GM19397 (cell line): ENCODE measurements around the gene SPRR1A.
"Not testable (repeated sequence)": the region's sequence is repeated elsewhere in the genome, so short reads cannot be mapped to it uniquely, and the experiment has no call there.

Experiments
- ATAC-seq: cut with Tn5 transposase; IDR thresholded peaks from one replicate; pipeline ENCODE4 v1.9.1; 2021; ENCODE audit warnings: mild to moderate bottlenecking, moderate library complexity; ENCODE audit not compliant: unreplicated experiment

The SPRR1A gene

DNA sequence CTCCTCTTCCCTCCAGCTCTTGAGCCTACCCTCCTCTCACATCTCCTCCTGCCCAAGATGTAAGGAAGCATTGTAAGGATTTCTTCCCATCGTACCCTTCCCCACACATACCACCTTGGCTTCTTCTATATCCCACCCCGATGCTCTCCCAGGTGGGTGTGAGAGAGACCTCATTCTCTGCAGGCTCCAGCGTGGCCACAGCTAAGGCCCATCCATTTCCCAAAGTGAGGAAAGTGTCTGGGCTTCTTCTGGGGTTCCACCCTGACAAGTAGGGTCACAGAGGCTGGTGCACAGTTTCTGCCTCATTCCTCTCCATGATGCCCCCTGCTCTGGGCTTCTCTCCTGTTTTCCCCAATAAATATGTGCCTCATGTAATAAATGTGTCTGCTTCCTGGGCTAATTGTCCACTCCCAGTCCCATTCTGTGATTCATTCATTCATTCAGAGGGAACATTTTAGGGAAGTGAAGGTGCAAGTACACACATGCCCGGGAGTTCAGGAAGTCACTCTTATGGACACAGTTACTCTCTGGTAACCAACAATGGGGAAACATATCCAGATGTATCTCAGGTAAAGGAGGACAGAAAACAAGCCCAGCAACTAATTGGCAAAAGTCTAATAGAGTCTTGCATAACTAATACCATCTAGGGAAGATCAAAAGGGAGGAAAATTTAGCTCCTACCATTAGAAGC lies 11.5 kb upstream of the SPRR1A start:
- ATAC-seq: no peak

DNA sequence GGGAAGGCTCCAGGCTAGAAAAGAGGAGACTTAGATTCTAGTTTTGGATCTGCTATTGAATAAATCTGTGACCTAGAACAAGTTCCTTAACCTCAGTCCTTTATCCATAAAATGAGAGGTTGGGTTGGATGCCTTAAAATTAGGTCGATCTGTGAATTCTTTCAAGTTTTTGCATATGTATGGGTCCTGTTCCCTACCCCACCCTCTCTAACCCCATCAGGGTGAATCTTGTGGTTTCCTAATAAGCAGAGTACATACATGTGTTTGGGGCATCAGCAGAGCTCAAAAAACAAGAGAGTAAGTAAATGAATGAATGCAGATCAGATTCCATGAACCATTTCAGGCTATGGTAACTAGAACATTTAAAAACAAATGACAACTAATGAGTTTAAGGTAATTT lies 7.2 kb upstream of the SPRR1A start:
- no peak for ATAC-seq

GRCh38 chr1:152977614-152978013 lies 6.3 kb upstream of the SPRR1A start:
- ATAC-seq: no peak

DNA sequence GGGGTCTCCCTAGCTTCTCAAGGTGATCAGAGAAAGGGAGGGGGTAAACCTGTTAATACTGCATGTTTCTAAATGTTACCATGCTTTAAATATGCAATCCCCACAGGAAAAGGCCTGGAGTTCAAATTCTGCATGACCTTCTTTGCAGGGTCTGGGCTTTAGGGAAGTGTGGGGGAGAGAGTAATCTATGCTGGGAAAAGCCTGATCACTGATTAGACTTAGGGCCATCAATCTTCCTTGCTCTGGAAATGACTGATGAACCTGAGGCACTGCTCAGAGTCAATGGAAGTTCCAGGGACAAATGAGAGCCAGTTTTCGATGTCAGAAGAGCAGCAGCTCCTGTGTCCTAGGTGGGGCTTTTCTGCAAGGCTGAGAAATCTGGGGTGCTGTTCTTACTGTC lies 3.2 kb upstream of the SPRR1A start:
- ATAC-seq: no peak

DNA sequence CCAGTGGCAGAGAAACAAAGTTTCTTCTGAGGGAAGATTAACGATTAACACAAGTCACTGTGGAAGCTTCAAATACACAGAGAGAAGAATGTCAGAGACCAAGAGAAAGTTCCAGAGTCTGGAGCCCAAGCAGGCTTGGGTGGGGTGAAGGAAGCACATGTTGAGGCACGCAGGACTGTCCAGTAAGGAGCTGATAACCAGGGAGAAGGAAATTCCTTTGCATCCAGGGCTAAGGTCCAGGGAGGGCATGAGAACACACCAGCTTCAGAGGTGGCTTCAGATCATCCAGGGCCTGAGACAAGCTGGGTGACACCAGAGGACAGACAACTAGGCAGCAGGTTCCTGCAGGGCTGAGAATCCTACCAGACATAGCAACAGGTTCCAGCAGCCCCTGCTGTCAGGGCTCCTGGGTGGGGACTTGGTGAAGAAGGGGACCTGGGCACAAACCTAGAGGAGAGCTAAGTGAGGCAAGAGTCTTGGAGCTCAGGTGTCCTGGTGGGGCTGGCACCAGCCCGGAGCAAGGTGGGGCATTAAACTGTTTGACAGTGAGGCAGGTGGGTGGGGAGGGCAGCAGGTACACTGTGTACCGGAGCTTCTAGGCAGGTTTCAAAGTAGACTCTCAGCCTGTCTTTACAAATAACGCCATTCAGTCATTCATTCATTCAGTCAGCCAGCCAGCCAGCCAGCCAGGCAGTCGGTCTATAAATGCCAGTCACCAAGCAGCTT lies 2.6 kb upstream of the SPRR1A start:
- ATAC-seq: no peak

DNA sequence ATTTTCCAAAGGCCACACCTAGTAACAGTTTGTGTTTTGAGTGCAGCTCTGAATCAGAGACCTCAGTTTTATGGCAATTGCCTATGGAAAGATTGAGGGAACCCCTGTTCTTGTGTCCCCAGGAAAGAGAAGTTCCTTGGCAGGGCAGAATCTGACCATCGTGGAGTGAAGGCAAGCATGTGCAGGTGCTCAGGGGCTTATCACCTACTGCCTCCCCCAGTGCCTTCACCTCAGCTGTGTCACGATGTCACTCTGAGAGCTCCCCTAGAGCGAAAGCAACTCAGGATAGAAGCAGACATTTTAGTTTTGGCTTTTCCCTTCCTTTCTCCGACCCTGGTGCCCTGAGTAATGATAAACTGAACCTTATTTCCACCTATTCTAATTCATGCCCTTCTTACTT lies 1.8 kb upstream of the SPRR1A start:
- no peak for ATAC-seq

DNA sequence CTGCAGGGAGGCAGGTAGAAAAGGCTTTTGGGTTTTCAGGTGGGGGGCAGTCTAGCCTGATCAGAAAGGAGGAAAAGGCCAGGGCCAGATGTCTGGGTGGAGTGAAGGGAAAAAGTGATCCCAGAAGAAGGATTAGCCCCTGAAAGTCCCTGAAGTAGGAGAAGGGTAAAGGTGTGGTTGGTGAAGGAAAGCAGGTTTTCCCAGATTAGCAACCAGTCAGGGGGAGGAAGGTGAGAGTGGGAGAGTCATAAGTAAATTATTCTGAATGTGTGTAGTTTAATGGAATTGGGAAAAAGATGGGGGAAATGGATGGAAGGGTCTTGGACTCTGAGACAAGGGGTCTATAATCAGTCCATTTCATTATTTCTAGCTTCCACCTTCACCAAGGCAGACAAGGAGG lies 647 bp upstream of the SPRR1A start:
- no peak for ATAC-seq

DNA sequence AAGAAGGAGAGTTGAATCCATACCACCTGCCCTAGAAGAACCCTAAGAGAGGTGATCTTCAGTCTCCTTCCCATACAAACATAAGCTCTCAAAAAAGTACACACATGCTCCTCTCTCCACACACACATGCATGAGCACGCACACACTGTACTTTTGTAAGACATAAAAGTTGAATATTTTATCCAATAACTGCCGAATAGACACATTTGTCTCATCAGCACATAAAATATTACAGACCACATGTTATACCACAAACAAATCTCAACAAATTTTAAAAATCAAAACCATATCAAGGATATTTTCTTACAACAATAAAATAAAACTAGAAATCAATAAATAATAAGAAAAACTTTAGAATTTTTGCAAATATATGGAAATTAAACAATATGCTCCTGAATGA lies 2.7 kb downstream of the SPRR1A start:
- no peak for ATAC-seq

DNA sequence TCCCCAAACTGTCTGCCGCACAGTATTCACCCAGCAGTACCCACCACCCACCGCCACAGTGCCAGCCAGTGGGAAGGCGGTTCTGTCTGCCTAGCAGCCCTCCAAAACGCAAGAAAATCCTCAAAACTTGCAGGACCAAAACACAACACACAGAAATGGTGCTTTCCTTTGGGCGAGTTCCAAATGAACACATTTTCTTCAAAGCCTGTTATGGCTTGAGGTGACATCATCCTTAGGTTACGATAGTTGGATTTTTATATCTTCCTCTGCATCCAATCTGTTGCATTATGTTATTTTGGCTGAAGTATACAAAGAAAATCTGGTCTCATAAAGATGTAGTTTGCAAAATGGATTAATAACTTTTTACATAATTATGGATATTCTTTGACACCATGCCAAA lies 9.3 kb downstream of the SPRR1A start:
- no peak for ATAC-seq

DNA sequence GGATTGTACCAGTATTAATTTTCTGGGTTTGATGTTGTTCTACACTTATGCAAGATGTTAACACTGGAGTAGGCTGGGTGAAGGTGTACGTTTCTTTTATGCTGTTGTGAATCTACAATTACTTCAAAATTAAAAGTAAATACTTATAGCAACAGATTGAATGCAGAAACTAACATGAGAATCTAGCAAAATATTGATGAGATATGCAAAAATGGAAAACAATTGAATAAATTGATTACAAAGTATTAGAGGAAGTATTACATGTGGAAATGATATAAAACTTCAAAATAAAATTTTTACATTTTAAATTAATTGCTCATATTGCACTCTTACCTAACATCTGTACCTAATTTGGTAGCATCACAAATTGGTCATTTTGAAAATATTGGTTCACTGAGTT lies 12.0 kb downstream of the SPRR1A start:
- ATAC-seq: no peak

- no peak for ATAC-seq
Observed at GRCh38 chr1:152996633-152997400, 12.9 kb downstream of the SPRR1A start.

GRCh38 chr1:152997901-152998300 lies 14.0 kb downstream of the SPRR1A start:
- no peak for ATAC-seq

GRCh38 chr1:152998476-152998875 lies 14.6 kb downstream of the SPRR1A start:
- ATAC-seq: no peak

DNA sequence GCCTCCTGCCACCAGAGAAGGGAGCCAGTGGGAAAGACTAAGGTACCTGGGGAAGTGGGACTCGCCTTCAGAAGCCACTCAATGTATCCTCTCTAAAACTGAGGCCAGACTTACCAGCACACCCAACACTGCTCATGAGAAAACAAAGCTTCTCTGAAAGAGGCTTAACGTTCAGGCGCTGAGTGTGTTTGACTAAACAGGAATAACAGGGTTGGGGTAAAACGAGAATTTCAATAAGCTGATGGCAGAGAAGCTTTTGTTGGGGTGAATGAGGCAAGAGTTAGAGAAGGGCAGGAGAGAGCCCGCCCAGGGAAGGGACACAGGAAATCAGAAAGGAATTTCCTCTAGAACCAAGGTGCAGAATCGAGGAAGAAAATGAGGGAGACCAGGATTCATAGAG lies 15.9 kb downstream of the SPRR1A start:
- ATAC-seq: no peak

- ATAC-seq: no peak
Observed at GRCh38 chr1:153000294-153000693, 16.4 kb downstream of the SPRR1A start.

DNA sequence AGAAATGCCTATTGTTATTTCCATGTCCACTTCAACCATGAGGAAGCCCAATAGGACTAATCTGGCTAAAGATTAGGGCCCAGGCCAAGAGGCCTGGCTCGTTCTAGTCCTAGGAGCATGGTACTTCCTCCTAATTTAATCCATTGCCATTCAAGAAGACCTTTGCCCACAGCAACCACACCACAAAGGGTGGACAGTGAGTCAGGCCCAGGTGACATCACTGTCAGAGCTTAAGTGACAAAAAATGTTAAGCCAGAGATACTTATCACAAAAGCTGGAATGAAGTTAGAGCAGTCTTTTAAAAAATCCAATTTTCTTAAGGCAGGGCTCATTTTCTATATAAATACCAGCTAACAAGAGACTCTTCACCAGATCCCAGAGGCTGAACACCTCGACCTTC lies 17.5 kb downstream of the SPRR1A start, which contains the start of gene SPRR3:
TSS of gene SPRR3 (plus strand) at position 368 of the 400 bp plus-strand sequence. CDS start 1,272 bp downstream, outside the sequence.
- ATAC-seq: no peak

DNA sequence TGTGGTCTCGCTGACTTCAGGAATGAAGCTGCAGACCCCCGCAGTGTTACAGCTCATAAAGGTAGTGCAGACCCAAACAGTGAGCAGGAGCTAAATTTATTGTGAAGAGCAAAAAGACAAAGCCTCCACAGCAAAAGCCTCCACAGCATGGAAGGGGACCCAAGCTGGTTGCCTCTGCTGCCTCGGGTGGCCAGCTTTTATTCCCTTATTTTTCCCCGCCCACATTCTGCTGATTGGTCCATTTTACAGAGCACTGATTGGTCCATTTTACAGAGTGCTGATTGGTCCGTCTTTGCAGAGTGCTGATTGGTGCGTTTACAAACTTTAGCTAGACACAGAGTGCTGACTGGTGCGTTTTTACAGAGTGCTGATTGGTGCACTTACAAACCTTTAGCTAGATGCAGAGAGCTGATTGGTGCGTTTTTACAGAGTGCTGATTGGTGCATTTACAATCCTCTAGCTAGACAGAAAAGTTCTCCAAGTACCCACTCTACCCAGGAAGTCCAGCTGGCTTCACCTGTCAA lies 27.4 kb downstream of the SPRR1A start:
- ATAC-seq: not testable (repeated sequence)

- ATAC-seq: not testable (repeated sequence)
Observed at GRCh38 chr1:153021829-153022228, 37.9 kb downstream of the SPRR1A start.

GRCh38 chr1:153022340-153022739 lies 38.5 kb downstream of the SPRR1A start:
- ATAC-seq: not testable (repeated sequence)

DNA sequence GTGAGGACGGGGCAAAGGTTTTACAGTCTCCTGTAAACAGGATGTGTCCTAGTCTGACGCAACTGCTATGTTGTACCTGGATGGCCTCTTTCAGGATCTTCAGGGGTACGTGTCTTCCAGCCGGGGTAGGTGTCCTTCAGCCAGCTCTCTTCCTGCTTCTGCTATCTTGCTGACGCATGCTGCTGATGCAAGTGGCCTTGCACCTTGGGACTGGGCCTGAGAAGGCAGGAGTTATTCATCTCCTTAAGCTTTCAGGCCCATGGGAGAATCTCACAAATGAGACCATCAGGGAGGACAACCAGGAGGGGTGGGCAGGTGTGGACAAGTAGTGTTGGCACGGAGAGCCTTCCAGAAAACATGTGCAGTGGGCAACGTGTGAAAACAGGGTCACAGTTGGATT lies 39.2 kb downstream of the SPRR1A start:
- no peak for ATAC-seq

GRCh38 chr1:153024413-153024812 lies 40.5 kb downstream of the SPRR1A start:
- no peak for ATAC-seq
